DND-41 (cell line): ENCODE results near the gene ZRANB1.

Source experiments
- EZH2 ChIP-seq: IDR thresholded peaks from 3 replicates; pipeline ENCODE4 v1.6.1; 2012; ENCODE audit warnings: borderline replicate concordance, low read depth, mild to moderate bottlenecking, moderate library complexity, low read length, inconsistent platforms; ENCODE audit not compliant: severe bottlenecking
- TF ChIP-seq, protein P1 (sequence below): IDR thresholded peaks from 2 replicates; pipeline ENCODE4 v1.5.1; 2012; ENCODE audit warnings: borderline replicate concordance, low read length, moderate library complexity, mild to moderate bottlenecking; ENCODE audit not compliant: poor library complexity, severe bottlenecking; ENCODE audit errors: extremely low read depth

DNA sequence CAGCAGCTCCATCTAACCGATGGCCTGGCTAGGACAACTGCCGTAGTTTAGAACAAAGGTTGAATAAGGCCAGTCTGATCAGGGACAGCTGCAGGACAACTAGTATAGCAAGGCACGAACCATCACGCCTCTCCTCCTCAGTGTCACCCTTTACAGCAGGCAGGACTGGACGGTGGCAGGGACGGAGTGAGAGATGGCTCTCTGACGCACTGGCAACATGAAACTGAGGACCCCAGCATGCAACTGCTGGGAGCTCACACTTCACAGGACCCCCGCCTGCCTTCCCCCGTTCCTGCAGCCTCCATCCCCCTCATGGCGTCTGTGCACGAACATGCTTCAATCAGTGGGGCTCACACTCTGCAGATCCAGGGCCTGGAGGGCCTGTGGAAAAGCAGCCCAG is 53.7 kb downstream of the ZRANB1 start:
- TF ChIP-seq, protein P1, sequence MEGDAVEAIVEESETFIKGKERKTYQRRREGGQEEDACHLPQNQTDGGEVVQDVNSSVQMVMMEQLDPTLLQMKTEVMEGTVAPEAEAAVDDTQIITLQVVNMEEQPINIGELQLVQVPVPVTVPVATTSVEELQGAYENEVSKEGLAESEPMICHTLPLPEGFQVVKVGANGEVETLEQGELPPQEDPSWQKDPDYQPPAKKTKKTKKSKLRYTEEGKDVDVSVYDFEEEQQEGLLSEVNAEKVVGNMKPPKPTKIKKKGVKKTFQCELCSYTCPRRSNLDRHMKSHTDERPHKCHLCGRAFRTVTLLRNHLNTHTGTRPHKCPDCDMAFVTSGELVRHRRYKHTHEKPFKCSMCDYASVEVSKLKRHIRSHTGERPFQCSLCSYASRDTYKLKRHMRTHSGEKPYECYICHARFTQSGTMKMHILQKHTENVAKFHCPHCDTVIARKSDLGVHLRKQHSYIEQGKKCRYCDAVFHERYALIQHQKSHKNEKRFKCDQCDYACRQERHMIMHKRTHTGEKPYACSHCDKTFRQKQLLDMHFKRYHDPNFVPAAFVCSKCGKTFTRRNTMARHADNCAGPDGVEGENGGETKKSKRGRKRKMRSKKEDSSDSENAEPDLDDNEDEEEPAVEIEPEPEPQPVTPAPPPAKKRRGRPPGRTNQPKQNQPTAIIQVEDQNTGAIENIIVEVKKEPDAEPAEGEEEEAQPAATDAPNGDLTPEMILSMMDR = no peak
- no peak for TF ChIP-seq EZH2
